Measurements from ENCODE around the gene MRPL11.

MRPL11 gene

DNA sequence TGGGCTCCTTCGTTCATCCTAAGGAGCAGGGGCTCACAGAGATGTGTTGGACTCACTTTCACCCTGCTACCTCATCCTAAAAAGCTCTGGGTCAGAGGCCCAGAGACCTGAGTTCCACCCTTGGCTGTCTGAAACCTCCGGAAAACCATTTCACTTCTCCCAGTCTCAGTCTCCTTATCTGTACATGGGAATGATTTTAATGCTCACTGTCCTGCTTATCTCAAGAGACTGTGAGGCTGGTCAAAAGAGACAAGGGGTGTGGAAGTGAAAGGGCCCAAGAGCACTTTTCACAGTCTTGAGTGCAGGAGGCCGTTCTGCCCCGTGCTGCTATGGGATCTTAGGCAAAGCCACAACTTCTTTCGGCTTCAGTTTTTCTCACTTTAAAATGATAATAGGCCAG, 31.0 kb downstream of the MRPL11 start:
- H3K9me3 Mint-ChIP-seq: no peaks in the 10 kb centered on the region
- no peak for DNase-seq
- peaks cover 11% of the 10 kb centered on the region for H3K4me1 Mint-ChIP-seq
- H3K4me3 Mint-ChIP-seq: no peak overlapping the region
- H3K27me3 Mint-ChIP-seq: peaks cover 71% of the 10 kb centered on the region
- H3K27ac Mint-ChIP-seq: no peak overlapping the region
- no peak for ATAC-seq

DNA sequence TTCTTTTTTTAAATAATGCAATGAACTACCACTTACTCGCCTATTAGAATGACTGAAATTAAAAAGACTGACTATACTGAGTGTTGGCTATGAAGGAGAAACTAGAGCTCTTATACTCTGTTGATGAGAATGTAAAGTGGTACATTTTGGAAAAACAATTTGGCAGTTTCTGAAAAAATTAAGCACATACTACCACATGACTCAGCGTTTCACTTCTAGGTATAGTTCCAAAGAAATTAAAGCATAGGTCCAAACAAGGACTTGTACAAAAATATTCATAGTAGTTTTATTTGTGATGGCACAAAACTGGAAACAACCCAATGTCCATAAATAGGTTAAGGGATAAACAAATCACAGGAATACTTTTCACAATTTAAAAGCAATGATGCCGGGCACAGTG, 44.7 kb downstream of the MRPL11 start:
- Mint-ChIP-seq H3K4me3 (no peak overlapping the region), H3K9me3 (no peaks in the 10 kb centered on the region), H3K27me3 (no peaks in the 10 kb centered on the region), H3K4me1 (peaks cover 4% of the 10 kb centered on the region), H3K27ac (no peak overlapping the region)
- no peak for ATAC-seq
- DNase-seq: no peak

DNA sequence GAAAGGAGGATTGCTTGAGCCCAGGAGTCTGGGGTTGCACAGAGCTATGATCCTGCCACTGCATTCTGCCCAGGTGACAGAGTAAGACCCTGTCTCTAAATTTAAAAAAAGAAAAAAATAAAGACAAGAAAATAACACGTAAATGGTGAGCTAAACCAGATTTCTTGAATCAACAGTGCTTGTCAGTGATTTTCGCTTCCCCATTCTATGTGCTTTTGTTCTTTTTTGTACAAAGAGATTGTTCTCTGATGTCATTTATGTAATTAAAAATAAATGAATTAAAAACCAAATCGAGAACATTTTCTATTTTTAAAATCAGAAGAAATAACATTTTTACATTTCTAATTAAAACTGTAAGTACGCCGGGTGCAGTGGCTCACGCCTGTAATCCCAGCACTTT, 47.3 kb downstream of the MRPL11 start:
- H3K9me3 Mint-ChIP-seq: no peaks in the 10 kb centered on the region
- DNase-seq (no peak), ATAC-seq (no peak)
- no peak overlapping the region for H3K4me3 Mint-ChIP-seq
- peaks cover 9% of the 10 kb centered on the region for H3K4me1 Mint-ChIP-seq
- no peaks in the 10 kb centered on the region for H3K27me3 Mint-ChIP-seq
- no peak overlapping the region for H3K27ac Mint-ChIP-seq

DNA sequence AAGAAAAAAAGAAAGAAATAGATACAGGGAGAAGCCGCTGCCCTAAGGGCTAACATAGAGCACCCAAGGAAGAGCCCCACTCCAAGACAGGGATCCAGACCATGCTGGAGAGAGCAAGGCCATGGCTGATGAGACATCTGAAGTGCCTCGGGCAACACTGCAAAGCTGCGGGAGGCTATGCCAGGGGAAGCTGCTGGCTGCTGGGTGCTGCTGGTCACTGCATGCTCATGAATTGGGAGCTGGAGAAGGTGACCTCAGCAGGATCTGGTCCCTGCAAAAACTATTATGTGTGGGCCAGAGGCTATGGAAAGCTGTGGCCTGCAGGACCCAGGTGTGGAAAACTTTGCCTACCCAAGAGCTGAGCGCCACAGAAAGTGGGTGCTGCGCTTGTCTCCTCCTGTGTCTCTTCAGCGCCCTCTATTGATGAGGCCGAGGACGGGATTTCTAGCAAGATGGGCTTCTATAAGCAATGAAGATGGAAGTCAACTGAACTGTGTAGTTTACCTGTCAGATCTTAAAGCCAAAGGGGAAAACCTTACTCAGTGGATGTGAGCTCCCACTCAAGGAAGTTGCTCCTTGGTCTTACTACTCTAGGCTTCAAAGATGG, 49.8 kb downstream of the MRPL11 start:
- DNase-seq: peak; percentile 69 to 73
- peak; percentile 77 for ATAC-seq
- Mint-ChIP-seq H3K9me3 (no peaks in the 10 kb centered on the region), H3K27me3 (no peaks in the 10 kb centered on the region), H3K27ac (no peak overlapping the region), H3K4me3 (no peak overlapping the region), H3K4me1 (peaks cover 14% of the 10 kb centered on the region)

DNA sequence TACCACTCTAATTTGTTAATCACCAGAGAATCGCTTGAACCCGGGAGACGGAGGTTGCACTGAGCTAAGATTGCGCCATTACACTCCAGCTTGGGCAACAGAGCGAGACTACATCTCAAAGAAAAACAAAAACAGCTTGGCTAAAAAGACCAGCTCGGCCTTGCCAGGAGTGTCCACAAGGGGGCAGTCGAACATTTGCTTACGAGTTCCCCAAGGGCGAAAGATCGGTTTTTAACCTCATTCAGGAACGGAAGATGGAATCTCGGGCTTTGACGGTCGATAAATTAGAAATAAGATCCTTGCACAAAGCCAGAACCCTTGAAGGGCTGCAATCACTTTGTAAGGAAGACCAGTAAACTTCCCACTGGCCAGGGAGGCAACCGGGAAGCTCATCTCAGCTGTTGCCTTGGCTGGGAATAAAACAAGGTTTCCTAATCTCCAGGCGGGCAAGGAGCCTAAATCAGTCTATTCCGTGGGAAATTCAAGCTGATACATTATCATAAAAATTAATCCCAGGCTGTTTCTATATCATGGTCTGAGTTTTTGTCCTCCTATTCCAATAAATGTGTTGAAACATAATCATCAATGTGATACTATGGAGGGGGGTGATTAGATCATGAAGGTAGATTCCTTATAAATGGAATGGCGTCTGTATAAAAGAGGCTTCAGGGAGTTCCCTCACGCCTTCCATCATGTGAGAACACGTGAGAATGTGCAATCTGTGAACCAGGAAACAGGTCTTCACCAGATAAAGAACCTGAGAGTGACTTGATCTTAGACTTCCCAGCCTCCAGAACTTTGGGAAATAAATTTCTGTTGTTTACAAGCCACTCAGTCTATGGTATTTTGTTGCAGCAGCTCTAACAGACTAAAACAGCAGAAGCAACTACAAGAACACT, 52.2 kb downstream of the MRPL11 start:
- peak; percentile 67 for ATAC-seq
- H3K4me1 Mint-ChIP-seq: peaks cover 14% of the 10 kb centered on the region
- H3K9me3 Mint-ChIP-seq: no peaks in the 10 kb centered on the region
- no peaks in the 10 kb centered on the region for H3K27me3 Mint-ChIP-seq
- H3K27ac Mint-ChIP-seq: no peak overlapping the region
- peak; percentile 76 to 79 for DNase-seq
- H3K4me3 Mint-ChIP-seq: peak overlapping the region; percentile 14 to 48

Measured in stimulated activated naive CD8-positive, alpha-beta T cell treated with anti-CD3 and anti-CD28 coated beads, Interleukin-15, amount 100 ng/mL, for 72 hours (primary cell).